ENCODE measurements around the gene AGAP1. TPM values are rescaled to one million over a fixed set of nuclear protein-coding genes. Genes with fewer than 3 reads are reported as not detected.

AGAP1 gene
- total RNA-seq, 6 experiments from 2014 or later, result 8.1 to 11.2 (median 9.8) TPM

DNA sequence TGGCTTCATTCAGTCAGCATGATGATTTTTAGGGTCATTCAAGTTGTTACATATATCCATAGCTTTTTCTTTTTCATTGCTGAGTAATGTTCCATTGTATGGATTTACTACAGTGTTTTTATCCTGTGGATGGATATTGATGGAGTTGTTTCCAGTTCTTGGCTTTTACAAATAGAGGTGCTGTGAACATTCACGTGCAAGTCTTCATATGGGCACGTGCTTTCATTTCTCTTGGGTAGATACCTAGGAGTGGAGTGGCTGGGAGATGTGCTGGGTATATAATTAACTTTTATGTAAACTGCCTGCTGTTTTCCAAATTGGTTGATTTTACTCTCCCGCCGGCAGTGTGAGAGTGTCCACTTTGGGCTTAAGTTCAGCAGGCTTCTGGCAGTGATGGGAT lies 16.5 kb downstream of the AGAP1 start:
- Histone ChIP-seq H3K9me3 (no peaks in the 10 kb centered on the region), H3K4me3 (no peak overlapping the region), H3K27ac (no peak overlapping the region), H3K4me1 (peaks cover 0 to 47% (median 7%) of the 10 kb centered on the region in 4 donors), H3K27me3 (no peaks in the 10 kb centered on the region), H3K36me3 (no peaks in the 10 kb centered on the region)
- intact Hi-C loops (cut with DNase I), result no loop called here
- ATAC-seq, result peak; percentile 25 to 58 (median 43)
- DNase-seq, result no peak
- TF ChIP-seq POLR2A (IDR thresholded peaks at IDR 0.05), result no peak
- TF ChIP-seq, protein P1, sequence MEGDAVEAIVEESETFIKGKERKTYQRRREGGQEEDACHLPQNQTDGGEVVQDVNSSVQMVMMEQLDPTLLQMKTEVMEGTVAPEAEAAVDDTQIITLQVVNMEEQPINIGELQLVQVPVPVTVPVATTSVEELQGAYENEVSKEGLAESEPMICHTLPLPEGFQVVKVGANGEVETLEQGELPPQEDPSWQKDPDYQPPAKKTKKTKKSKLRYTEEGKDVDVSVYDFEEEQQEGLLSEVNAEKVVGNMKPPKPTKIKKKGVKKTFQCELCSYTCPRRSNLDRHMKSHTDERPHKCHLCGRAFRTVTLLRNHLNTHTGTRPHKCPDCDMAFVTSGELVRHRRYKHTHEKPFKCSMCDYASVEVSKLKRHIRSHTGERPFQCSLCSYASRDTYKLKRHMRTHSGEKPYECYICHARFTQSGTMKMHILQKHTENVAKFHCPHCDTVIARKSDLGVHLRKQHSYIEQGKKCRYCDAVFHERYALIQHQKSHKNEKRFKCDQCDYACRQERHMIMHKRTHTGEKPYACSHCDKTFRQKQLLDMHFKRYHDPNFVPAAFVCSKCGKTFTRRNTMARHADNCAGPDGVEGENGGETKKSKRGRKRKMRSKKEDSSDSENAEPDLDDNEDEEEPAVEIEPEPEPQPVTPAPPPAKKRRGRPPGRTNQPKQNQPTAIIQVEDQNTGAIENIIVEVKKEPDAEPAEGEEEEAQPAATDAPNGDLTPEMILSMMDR (IDR thresholded peaks at IDR 0.05), result no peak
- WGBS (ENCODE audit: insufficient coverage, low coverage, low lambda C conversion rate, missing lambda C conversion rate), result 25% methylated on average over 4 of the region's 4 CpGs

DNA sequence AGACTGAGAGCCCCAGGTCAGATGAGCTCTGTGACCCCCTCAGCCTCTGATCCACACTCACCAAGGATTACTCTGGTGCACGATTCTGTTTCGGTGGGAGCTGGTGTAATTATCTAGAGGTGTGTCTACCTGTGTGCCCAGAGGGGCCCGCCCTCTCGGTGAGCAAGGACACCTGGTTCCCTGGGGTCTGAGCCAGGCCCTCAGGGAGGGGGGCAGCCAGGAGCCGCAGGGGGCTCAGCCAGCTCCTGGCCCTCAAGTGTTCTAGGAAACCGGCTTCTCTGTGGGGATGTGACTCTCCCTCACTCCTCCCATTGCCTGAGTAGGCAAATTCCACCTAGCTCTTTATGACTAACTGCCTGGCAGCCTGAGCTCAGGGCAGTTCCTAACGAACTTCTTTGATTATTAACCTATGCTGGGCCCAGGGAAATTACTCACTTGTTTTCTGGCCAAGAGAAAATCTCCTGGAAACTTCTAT lies 17.4 kb downstream of the AGAP1 start:
- H3K36me3 ChIP-seq, result no peaks in the 10 kb centered on the region
- no peaks in the 10 kb centered on the region for H3K9me3 ChIP-seq
- intact Hi-C loops (cut with DNase I), result no loop called here
- ATAC-seq, result peak; percentile 57 to 77 (median 59)
- DNase-seq, result peak in 1 of 3 donors; percentile 47
- H3K27me3 ChIP-seq, result no peaks in the 10 kb centered on the region
- no peak overlapping the region for H3K4me3 ChIP-seq
- TF ChIP-seq, protein P1 (IDR thresholded peaks at IDR 0.05), result no peak
- TF ChIP-seq POLR2A (IDR thresholded peaks at IDR 0.05), result no peak
- 6% methylated on average over 1 of the region's 7 CpGs for WGBS (ENCODE audit: insufficient coverage, low coverage, low lambda C conversion rate, missing lambda C conversion rate)
- H3K4me1 ChIP-seq, result peaks cover 0 to 38% (median 7%) of the 10 kb centered on the region in 4 donors
- peak overlapping the region in 2 of 3 donors; percentile 36 to 63 for H3K27ac ChIP-seq

DNA sequence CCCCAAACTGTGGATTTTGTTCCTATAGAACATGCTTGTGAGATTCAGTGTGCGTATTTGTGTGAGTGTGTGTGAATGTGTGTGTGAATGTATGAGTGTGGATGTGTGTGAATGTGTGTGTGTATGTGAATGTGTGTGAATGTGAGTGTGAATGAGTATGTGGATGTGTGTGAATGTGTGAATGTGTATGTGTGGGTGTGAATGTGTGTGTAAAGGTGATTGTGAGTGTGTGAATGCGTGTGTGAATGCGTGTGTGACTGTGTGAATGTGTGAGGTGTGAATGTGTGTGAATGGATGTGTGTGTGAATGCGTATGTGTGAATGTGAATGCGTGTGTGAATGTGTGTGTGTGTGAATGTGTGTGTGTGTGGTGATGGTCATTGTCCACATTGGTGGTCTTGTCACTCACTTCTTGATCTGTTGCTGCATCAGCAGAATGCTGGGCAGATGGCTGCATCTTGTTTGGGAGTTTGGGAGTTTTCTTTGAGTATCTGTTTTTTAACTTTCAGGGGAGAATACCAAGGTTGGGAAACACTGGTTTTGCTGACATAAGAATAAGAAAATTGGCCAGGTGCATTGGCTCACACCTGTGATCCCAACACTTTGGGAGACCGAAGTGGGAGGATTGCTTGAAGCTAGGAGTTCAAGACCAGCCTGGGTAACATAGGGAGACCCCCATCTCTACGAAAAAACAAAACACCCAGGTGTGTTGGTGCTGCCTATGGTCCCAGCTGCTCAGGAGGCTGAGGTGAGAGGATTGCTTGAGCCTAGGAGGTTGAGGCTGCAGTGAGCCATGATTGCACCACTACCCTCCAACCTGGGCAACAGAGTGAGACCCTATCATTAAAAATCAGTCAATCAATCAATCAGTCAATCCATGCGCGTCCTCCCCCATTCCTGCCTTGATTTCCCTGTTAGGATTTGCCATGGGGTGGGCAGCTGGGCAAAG lies 18.2 kb downstream of the AGAP1 start:
- 73% methylated on average over 9 of the region's 9 CpGs for WGBS (ENCODE audit: insufficient coverage, low coverage, low lambda C conversion rate, missing lambda C conversion rate)
- TF ChIP-seq, protein P1 (IDR thresholded peaks at IDR 0.05), result no peak
- TF ChIP-seq POLR2A (IDR thresholded peaks at IDR 0.05), result no peak
- no peak for DNase-seq
- no peak for ATAC-seq
- H3K4me1 ChIP-seq, result peaks cover 0 to 37% (median 7%) of the 10 kb centered on the region in 4 donors
- no peaks in the 10 kb centered on the region for H3K27me3 ChIP-seq
- H3K27ac ChIP-seq, result peak overlapping the region in 1 of 3 donors; percentile 8
- no peaks in the 10 kb centered on the region for H3K36me3 ChIP-seq
- no peak overlapping the region for H3K4me3 ChIP-seq
- intact Hi-C loops (cut with DNase I), result no loop called here
- H3K9me3 ChIP-seq, result no peaks in the 10 kb centered on the region

DNA sequence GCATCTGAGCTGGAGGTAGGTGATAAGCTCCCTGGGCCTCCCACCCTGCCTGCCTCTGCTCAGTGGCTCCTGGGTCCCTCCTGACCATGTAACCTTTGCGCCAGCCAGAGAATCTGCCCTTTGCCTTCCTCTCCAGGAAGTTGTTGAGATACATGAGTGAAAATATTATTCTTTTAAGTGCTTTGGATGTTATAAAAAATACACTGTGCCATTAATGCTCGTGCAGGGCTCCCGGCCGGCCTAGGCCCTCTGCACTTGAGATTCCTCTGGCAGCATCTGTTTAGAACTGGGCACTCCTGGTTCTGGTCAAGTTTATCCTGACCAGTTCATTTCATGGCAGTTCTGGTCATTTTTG lies 18.8 kb downstream of the AGAP1 start:
- DNase-seq (no peak), ATAC-seq (peak in 1 of 4 donors; percentile 14)
- Histone ChIP-seq H3K4me3 (no peak overlapping the region), H3K27me3 (no peaks in the 10 kb centered on the region), H3K4me1 (peaks cover 0 to 37% (median 7%) of the 10 kb centered on the region in 4 donors), H3K27ac (peak overlapping the region in 1 of 3 donors; percentile 8), H3K9me3 (no peaks in the 10 kb centered on the region), H3K36me3 (no peaks in the 10 kb centered on the region)
- WGBS (ENCODE audit: insufficient coverage, low coverage, low lambda C conversion rate, missing lambda C conversion rate), result no CpG with 5 or more reads among the region's 4 CpGs
- TF ChIP-seq POLR2A (IDR thresholded peaks at IDR 0.05), result no peak
- TF ChIP-seq, protein P1 (IDR thresholded peaks at IDR 0.05), result no peak
- intact Hi-C loops (cut with DNase I), result no loop called here

Data from right lobe of liver (tissue), 6 donors.